Loucy (cell line): ENCODE measurements around the gene CIB2.

ENCODE experiments used
- H2AFZ ChIP-seq: fragments of 200-600 bp; sonication (generic); 2 replicates; pipeline ENCODE4 v1.6.0; 2016; ENCODE audit warnings: antibody characterized with exemption, mild to moderate bottlenecking, low read length, moderate library complexity
- H3F3A ChIP-seq: fragments of 200-600 bp; 2 replicates; pipeline ENCODE4 v1.6.0; 2016; ENCODE audit warnings: antibody characterized with exemption, low read depth, mild to moderate bottlenecking
- H3K27me3 ChIP-seq: fragments of 200-600 bp; sonication (generic); 2 replicates; pipeline ENCODE4 v1.6.1; 2014; ENCODE audit warnings: low read length, mild to moderate bottlenecking; ENCODE audit not compliant: insufficient read depth, poor library complexity, severe bottlenecking
- H3K36me3 ChIP-seq: fragments of 200-600 bp; sonication (generic); 2 replicates; pipeline ENCODE4 v1.6.1; 2016; ENCODE audit warnings: low read length; ENCODE audit not compliant: insufficient read depth
- H3K4me1 ChIP-seq: fragments of 200-600 bp; sonication (generic); 2 replicates; pipeline ENCODE4 v1.5.1; 2014; ENCODE audit warnings: low read length, mild to moderate bottlenecking; ENCODE audit not compliant: insufficient read depth, poor library complexity, severe bottlenecking
- H3K4me2 ChIP-seq: fragments of 200-600 bp; sonication (generic); 2 replicates; pipeline ENCODE4 v1.6.0; 2014; ENCODE audit warnings: antibody characterized with exemption, low read length, low read depth, mild to moderate bottlenecking; ENCODE audit not compliant: poor library complexity, severe bottlenecking
- H3K4me3 ChIP-seq: fragments of 200-600 bp; sonication (generic); 2 replicates; pipeline ENCODE4 v1.5.1; 2014; ENCODE audit warnings: low read length, mild to moderate bottlenecking, mixed read lengths; ENCODE audit not compliant: poor library complexity, severe bottlenecking
- H3K79me2 ChIP-seq: fragments of 200-600 bp; sonication (generic); 2 replicates; pipeline ENCODE4 v1.6.1; 2014; ENCODE audit warnings: low read length; ENCODE audit not compliant: insufficient read depth
- H3K9ac ChIP-seq: fragments of 200-600 bp; sonication (generic); 2 replicates; pipeline ENCODE4 v1.6.0; 2014; ENCODE audit warnings: mild to moderate bottlenecking, low read depth, low read length, moderate library complexity; ENCODE audit not compliant: poor library complexity, severe bottlenecking
- H3K9me2 ChIP-seq: fragments of 200-600 bp; sonication (generic); replicated peaks from 2 replicates; pipeline ENCODE4 v1.6.1; 2016; ENCODE audit warnings: low read depth, low read length, mixed read lengths
- H3K9me3 ChIP-seq: fragments of 200-600 bp; sonication (generic); 2 replicates; pipeline ENCODE4 v1.6.1; 2014; ENCODE audit warnings: mild to moderate bottlenecking, antibody characterized with exemption, low read length, low read depth; ENCODE audit not compliant: insufficient read depth
- H4K20me1 ChIP-seq: fragments of 200-600 bp; sonication (generic); 2 replicates; pipeline ENCODE4 v1.6.0; 2014; ENCODE audit warnings: antibody characterized with exemption, low read length, mild to moderate bottlenecking; ENCODE audit not compliant: insufficient read depth, poor library complexity, severe bottlenecking
- CTCF ChIP-seq: fragments of 200-600 bp; sonication (generic); conservative IDR thresholded peaks from 2 replicates; pipeline ENCODE4 v1.5.1; 2014; ENCODE audit warnings: mild to moderate bottlenecking, antibody characterized with exemption, low read length
- EZH2phosphoT487 ChIP-seq: fragments of 200-600 bp; IDR thresholded peaks from 2 replicates; pipeline ENCODE4 v1.6.1; 2018; ENCODE audit warnings: antibody characterized with exemption, mild to moderate bottlenecking, moderate library complexity, borderline replicate concordance

The CIB2 gene

GRCh38 chr15:78104119-78104479 is 27.1 kb downstream of the CIB2 start:
- Histone ChIP-seq H3K9me2 (no peaks in the 10 kb centered on the region), H3K4me3 (no peak overlapping the region), H3K27me3 (no peaks in the 10 kb centered on the region), H3K79me2 (no peaks in the 10 kb centered on the region), H2AFZ (no peak overlapping the region), H3K4me1 (peaks cover 37% of the 10 kb centered on the region), H3K9me3 (no peaks in the 10 kb centered on the region), H3K9ac (no peak overlapping the region), H4K20me1 (no peaks in the 10 kb centered on the region), H3K4me2 (peak overlapping the region; percentile 18), H3F3A (no peaks in the 10 kb centered on the region), H3K36me3 (no peaks in the 10 kb centered on the region)
- no peak for TF ChIP-seq EZH2phosphoT487
- TF ChIP-seq CTCF = no peak

GRCh38 chr15:78103406-78104118 is 27.7 kb downstream of the CIB2 start:
- no peak overlapping the region for H2AFZ ChIP-seq
- peak overlapping the region; percentile 18 for H3K4me2 ChIP-seq
- peaks cover 37% of the 10 kb centered on the region for H3K4me1 ChIP-seq
- H3K36me3 ChIP-seq = no peaks in the 10 kb centered on the region
- no peak overlapping the region for H3K4me3 ChIP-seq
- H3K9me3 ChIP-seq = no peaks in the 10 kb centered on the region
- H3K9me2 ChIP-seq = no peaks in the 10 kb centered on the region
- H3K79me2 ChIP-seq = no peaks in the 10 kb centered on the region
- no peaks in the 10 kb centered on the region for H3F3A ChIP-seq
- H4K20me1 ChIP-seq = no peaks in the 10 kb centered on the region
- H3K9ac ChIP-seq = peak overlapping the region; percentile 53
- H3K27me3 ChIP-seq = no peaks in the 10 kb centered on the region
- TF ChIP-seq CTCF (no peak), EZH2phosphoT487 (no peak)

DNA sequence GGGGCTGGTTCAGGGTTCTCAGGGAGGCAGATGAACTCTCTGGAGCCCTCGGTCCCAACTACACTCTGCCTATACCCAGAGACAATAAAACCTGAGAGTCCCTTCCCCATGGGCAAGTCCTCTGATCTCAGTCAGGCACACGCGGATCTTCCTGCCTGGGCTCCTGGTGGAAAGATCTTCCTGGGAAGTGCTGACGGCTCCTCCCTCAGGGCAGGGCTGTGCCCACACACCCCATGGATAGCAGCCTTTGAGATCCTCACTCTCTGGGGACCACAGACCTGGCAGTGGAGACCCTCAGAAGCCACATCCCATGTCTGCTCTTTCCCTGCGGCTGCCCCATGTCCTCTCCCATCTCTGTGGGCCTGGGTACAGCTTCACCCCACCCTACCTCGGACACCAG is 28.5 kb downstream of the CIB2 start:
- Histone ChIP-seq H2AFZ (no peak overlapping the region), H4K20me1 (no peaks in the 10 kb centered on the region), H3K79me2 (no peaks in the 10 kb centered on the region), H3K27me3 (no peaks in the 10 kb centered on the region), H3K9me3 (no peaks in the 10 kb centered on the region), H3F3A (no peaks in the 10 kb centered on the region), H3K9me2 (no peaks in the 10 kb centered on the region), H3K4me3 (no peak overlapping the region), H3K4me1 (peaks cover 37% of the 10 kb centered on the region), H3K9ac (peak overlapping the region; percentile 53), H3K4me2 (no peak overlapping the region), H3K36me3 (no peaks in the 10 kb centered on the region)
- TF ChIP-seq CTCF = no peak
- no peak for TF ChIP-seq EZH2phosphoT487
